Middle frontal gyrus (tissue), 1 donor: Measurements from ENCODE around the gene MKNK1.
A peak's percentile ranks its signal among the peaks of the same experiment; 100 is the strongest.

Experiments used
- DNase-seq: peaks from one replicate; pipeline ENCODE4 v3.0.0-alpha.2; 2015; ENCODE audit warnings: low spot score; ENCODE audit errors: extremely low spot score

The MKNK1 gene

DNA sequence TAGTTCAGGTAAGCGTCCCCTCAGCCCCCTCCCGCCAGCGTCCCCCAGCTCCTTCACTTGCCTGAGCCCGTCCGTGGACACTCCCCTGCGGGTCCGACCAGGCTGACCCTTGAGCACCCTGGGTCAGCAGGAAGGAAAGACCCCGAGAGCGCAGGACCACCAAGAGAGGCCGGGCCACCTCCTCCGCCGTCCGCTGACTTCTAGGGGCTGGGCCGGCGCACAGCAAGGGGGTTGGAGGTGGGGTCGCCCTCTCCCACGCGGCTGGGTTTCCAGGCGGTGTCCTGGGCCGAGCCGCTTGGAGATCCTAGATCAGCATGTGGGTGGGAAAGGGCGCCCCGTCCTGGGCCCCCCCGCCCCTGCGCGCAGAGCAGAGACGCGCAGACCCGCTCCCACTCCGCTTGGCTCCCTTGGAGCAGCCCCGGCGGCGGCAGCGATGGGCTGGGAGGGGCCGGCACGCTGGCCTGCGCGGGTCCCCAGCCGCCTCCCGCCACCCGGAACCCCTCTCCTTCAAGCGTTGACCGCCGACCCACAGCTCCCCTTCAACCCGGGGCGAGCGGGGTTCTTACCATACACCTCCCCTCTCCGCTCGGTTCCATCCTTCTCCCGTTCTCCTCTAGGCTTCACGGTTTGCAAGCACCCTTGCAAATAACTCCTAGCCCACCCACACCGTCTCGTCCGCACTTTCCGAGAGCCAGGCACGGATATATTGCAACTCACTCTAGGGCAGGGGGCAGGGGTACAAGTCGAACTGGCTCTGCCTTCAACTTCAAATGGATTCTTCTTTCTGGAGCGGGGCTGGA, 60.1 kb downstream of the MKNK1 start:
- no peak for DNase-seq

DNA sequence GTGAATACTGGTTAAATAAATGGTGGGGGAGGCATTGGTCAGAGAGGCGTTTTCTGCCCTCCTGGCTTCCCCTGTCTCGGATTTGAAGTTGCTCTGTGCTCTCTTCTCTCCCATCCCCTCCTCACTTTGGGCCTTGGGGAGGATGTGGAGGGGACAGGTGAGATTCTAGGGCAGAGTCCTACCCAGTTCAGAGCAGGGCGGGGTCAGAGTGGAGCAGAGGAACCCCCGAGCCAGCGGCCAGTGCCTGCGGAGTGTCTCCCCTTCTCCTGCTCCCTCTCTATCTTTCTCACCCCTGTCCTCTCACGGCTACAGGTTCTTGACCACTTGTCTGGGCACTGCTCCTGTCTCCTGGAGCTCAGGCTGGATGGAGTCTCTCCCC, 60.7 kb downstream of the MKNK1 start:
- DNase-seq: no peak

DNA sequence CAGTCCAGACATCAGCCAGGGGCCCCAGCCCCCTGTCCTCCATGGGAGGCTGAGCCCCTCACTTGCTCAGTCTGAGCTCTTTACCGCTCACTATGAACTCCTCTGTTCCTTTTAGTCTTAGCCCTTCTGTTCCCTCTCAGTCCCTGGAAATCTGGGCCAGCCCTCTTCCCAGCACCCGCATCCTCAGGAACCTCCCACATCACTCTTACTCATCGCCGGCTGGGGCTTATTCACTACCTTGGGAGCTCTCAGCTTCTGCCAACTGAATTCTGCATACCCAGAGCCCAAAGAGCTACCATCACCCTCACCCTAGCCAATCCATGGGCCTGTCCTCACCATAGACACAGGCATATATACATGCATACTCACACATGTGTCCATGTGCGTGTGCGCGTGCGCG, 64.1 kb downstream of the MKNK1 start:
- no peak for DNase-seq

- no peak for DNase-seq
Measured at GRCh38 chr1:46538147-46538546, 65.9 kb downstream of the MKNK1 start.

DNA sequence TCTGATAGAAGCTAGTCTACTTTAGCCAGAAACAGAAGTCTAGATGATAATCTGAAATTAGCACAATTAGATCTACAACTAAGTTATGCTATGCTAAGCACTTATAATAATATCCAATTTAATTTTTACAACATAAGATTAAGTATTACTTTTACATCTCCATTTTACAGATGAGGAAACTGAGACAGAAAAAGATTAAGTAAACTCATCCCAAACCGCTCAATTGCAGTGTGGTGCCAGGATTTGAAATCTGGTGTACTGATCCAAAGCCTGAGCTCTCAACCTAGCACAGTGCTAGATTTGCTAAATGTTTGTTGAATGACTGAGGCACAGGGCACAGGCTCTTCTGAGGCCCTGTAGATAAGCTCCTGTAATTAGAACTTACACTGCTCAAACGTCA, 66.4 kb downstream of the MKNK1 start:
- DNase-seq: no peak

DNA sequence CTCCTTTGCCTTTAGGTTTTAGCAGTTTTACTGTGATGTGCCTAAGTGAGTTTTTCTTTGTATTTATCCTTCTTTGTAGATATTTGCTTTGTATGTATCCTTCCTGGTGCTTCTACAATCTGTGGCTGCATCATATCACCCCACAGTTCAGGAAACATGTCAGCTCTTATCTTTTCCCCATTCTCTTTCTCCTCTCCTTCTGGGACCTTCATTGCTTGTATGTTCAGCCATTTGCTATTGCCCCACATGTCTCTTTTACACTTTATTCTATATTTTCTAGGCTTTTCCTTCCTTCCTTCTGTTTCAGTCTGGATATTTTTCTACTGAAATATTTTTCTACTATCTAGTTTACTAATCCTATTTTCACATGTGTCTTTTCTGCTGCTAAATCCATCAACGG, 67.5 kb downstream of the MKNK1 start:
- no peak for DNase-seq

GRCh38 chr1:46535063-46535462, 69.0 kb downstream of the MKNK1 start:
- DNase-seq: no peak

- no peak for DNase-seq
Measured at GRCh38 chr1:46533179-46533864, 70.7 kb downstream of the MKNK1 start.

DNA sequence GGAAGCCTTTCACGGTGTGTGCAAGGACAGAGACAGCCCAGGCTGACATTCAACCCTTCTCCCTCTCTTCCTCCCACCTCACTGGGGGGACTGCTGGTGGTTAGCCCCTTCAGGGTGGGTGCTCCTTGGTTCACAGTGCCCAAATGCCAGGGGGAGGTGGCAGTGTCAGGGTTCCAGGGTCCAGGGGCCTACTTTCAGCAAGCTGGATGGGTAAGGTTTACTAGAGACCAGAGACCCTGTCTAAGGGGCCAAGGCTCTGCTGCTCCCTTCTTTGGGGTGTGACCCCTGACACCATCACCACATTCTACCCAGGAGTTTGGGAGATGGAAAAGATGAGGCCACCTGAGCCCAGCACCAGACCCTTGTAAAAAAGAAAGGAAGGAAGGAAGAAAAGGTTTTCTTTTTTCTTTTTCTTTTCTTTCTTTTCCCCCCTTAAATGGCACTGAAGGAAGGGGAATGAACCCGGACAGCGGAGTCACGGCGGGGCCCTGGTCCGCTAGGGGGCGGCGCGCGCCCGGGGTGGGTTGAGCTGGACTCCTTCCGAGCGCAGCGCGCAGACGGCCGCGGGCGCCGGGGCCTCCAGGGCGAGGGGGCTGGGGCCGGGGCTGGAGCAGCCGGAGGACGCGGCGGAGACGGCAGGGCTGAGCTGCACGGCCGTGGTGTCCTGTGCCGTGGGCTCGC, 71.4 kb downstream of the MKNK1 start:
- no peak for DNase-seq

DNA sequence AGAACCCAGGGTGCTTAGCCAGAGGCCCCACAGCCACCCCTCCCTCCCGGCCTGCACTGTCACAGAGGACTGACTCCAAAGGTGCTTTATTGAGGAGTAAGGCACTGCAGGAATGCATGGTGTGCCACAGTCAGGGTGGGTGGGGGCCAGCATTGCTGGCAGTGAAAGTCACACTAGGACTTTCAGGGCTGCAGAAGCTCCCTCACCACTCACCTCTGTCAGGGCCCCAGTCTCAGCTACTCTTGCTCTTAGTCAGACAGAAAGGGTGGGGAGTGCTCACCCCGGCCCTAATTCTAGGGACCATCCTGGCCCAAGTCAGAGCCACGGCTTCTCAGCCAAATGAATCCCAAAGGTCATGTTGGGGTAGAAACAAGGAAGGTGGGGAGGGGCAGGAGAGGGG, 72.0 kb downstream of the MKNK1 start:
- no peak for DNase-seq

- no peak for DNase-seq
Measured at GRCh38 chr1:46530791-46531409, 73.2 kb downstream of the MKNK1 start.

DNA sequence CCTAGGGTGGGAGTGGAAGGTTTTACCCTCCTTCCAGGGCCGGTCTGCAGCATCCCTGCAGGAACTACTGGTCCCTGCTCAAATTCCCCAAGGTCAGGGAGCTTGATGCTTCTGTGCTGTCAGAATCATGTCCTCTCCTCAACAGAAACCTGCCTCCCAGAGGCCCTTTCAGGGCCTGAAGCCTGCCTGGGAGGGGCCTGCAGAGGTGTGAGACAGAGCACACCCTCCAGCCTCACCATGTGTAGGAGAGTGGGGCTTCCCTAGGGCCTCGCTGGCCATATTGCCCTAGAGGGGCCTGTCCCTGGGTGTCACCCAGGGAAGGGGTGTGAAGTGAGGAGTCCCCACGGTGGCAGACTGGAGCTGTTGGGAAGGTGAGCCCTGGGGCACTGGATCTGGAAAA, 73.8 kb downstream of the MKNK1 start:
- DNase-seq: no peak

DNA sequence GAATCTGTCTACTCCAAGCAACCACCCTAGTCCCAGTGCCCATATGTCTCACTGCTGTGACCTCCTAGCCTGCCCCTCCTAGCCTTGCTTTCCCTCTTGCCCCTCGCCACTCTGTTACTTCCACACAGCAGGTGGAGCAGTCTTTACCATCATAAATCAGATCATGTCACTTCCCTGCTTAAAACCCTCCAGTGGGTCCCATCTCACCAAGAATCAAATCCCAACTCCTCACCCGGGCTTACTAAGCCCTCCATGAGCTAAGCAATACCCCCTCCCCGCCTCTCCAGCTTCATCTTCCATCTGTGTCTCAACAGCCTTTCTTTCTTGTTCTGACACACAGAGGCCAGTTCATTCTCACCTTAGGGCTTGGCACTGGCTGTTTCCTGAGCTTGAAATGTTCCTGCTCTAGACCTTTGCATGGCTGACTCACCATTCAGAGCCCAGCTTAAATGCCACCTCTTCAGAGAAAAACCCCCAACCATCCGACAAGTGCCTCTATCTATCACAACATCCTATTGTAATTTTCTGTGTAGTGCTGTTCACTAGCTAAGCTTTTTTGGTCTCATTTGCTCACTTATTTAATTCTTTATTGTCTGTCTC, 74.9 kb downstream of the MKNK1 start:
- no peak for DNase-seq

DNA sequence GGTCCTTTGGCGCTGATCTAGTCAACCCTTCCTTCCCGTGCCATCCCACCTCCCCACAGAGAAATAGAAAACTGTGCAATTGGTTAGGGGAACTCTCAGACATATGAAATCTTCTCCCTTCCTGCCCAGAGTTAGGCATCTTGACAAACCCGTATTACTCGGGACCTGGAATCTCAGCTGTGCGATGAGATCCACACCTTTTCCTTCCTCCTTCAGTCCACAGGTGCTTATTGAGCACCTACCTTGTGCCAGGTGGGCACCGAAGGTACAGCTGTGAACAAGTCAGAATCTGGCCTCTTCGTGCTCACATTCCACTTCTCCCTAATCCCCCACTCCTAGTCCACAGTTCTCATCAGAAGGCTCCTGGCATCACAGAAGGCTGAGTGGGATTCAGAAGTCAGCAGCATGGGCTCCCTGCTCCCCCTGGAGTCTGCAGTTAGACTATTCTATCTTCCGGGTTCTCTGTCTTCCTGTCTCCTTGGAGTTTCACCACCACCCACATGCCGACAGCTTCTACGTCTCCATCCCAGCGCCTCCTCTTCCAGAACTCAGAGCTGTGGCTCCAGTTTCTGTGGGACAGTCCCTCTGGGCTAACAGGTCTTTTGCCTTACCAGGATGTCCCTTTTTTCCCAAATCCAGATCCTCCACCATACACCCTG, 75.6 kb downstream of the MKNK1 start:
- DNase-seq: no peak

- DNase-seq: peak; percentile 70
Measured at GRCh38 chr1:46527474-46528296, 76.4 kb downstream of the MKNK1 start.

DNA sequence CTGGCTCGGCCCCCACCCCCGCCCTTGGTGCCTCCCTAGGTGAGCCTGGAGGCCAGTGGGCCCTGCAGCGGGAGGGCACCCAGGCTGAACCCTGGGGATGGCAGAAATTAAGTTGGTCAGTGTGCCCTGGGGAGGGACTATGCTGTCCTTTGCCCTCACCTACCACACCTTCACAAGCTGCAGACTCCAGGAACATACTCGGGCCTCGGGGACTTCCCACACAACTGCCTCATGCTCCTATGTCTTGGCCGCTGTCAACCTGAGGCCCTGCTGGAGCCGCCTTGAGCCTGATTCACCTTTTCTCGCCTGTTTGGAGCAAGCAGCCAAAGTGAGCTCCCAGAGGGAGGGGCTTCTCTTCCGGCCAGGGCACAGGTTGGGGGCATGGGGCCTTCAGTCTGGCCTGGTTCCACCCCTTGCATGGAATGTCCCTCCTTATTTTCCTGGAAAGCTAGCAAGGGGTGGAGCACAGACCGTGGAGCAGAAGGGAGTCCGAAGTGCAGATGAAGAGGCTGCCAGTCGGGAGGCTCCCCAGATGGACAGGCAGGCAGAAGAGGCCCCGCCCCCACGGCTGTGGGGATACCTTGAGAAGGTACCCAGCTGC, 77.3 kb downstream of the MKNK1 start:
- DNase-seq: no peak

- DNase-seq: no peak
Measured at GRCh38 chr1:46526013-46526690, 77.9 kb downstream of the MKNK1 start.

DNA sequence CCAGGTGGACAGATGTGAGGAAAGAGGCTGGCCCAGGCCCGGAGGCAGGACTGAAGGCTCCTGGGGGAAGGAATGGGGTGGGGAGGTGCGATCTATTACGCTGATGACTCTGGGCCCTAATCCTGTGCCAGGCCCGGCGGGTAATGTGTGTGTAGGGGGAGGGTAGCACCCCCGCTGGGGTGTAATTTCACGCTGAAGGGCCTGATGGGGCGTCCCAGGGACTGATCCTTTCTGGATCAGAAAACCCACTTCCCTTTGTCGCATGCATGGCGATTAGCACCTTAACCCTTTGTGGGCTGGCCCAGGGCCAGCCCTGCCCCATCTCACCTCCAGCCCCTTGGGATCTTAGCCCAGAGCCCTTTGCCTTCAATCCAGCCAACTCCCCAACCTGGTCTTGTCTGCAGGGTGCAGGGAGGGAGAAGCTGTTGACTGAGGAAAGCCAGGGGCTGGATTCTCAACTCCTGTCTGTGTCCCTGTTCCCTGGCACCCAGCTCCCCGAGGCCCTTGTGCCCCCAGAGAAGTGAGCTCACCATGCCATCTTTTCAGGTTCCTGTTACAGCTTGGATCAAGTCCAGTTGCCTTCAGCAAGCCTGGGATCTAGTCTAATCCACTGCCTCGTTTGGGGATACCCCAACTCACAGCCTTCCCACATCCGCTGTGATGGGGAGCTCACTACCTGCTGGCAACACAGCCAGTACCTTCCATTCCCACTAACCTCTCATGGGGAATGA, 78.7 kb downstream of the MKNK1 start:
- DNase-seq: no peak

DNA sequence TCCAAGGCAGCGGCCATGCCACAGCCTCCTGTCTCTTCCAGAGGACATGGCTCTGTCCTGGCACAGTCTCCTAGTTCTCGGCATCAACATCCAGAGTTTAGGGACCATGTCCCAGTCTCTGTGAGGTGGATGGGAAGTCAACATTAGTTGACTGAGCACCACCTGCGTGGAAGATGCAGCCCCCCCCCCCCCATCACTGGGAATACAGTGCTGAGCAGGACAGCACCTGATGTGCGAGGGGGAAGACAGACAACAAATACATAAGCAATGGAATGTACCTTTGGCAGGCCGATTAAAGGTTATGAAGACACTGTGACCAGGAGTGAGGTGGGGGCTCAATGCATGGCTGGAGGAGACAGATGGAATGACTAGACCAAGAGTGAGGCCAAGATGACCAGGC, 79.2 kb downstream of the MKNK1 start:
- no peak for DNase-seq
